Lung (tissue), 13 donors: Measurements from ENCODE around the gene POU2F2. TPM values are rescaled to one million over a fixed set of nuclear protein-coding genes. Genes with fewer than 3 reads are reported as not detected.

ENCODE experiments used
- ATAC-seq: fragments of 200-7000 bp; cut with Tn5 transposase; one replicate; pipeline ENCODE4 v1.9.1; 2020; ENCODE audit warnings: moderate number of reproducible peaks; ENCODE audit not compliant: insufficient read depth, low FRiP score
- DNase-seq, 3 donors: peaks; one replicate each; pipeline ENCODE4 v3.0.0-alpha.2; 2013 to 2017
- H3K27ac ChIP-seq, 2 donors: one replicate each; pipeline ENCODE4 v1.5.1; 2013; ENCODE audit warnings: mild to moderate bottlenecking in 2 of 2, moderate library complexity in 2 of 2, control low read depth in 1 of 2, inconsistent platforms in 1 of 2, low read depth in 1 of 2, low read length in 1 of 2
- H3K27me3 ChIP-seq, 3 donors: one replicate each; pipeline ENCODE4 v1.5.1; 2013; ENCODE audit warnings: low read length in 2 of 3; ENCODE audit not compliant: control insufficient read depth in 3 of 3, insufficient read depth in 3 of 3
- H3K36me3 ChIP-seq, 4 donors: one replicate each; pipeline ENCODE4 v1.5.1; 2013; ENCODE audit warnings: low read length in 4 of 4, mild to moderate bottlenecking in 1 of 4, moderate library complexity in 1 of 4; ENCODE audit not compliant: control insufficient read depth in 4 of 4, insufficient read depth in 4 of 4
- H3K4me1 ChIP-seq, 5 donors: one replicate each; pipeline ENCODE4 v1.5.1; 2013; ENCODE audit warnings: low read length in 5 of 5, mild to moderate bottlenecking in 2 of 5, moderate library complexity in 1 of 5; ENCODE audit not compliant: control insufficient read depth in 5 of 5, insufficient read depth in 5 of 5
- H3K4me3 ChIP-seq: one replicate; pipeline ENCODE4 v1.5.1; 2013; ENCODE audit warnings: mild to moderate bottlenecking, control low read depth, moderate library complexity
- H3K9ac ChIP-seq, 2 donors: one replicate each; pipeline ENCODE4 v1.5.1; 2013; ENCODE audit warnings: low read length in 2 of 2, control low read depth in 1 of 2; ENCODE audit not compliant: insufficient read depth in 1 of 2
- H3K9me3 ChIP-seq, 4 donors: one replicate each; pipeline ENCODE4 v1.5.1; 2013; ENCODE audit warnings: low read length in 3 of 4, mild to moderate bottlenecking in 1 of 4, moderate library complexity in 1 of 4; ENCODE audit not compliant: control insufficient read depth in 4 of 4, insufficient read depth in 3 of 4
- WGBS, 2 donors: extraction: QIAGEN DNeasy Blood & Tissue Kit; methylation state at CpG; one replicate each; pipeline ENCODE4 v1.1.7; 2013; 5-methylcytosine and 5-hydroxymethylcytosine counted together
- polyA plus RNA-seq, 2 donors: library from polyadenylated mRNA; stranded (reverse); fragments of 200-250 nt; gene quantifications; one replicate each; pipeline ENCODE4 v1.2.1, GENCODE V29; 2013
- small RNA-seq: library from RNA; depleted of rRNA; stranded (forward); fragments of <200 nt; gene quantifications from one replicate; pipeline ENCODE3, GENCODE V24; 2014; ENCODE audit warnings: low replicate concordance
- total RNA-seq, 2 donors: library from RNA; depleted of rRNA in 1 of 2; stranded (reverse); fragments of >200 nt in 1 of 2; gene quantifications; one replicate each; pipeline ENCODE4 v1.2.1, GENCODE V29; 2014 to 2021
- TF ChIP-seq, protein P1 (sequence below): IDR thresholded peaks from 2 replicates; pipeline ENCODE4 v1.5.1; 2012; ENCODE audit warnings: mild to moderate bottlenecking; ENCODE audit errors: control extremely low read depth, extremely low read depth
- donor health status: control.
- donor health status: control.
- donor health status: Bipolar disorder and iron deficiency.
- donor health status: healthy.
- donor health status: DM: yes; HTN: yes; CAD: no.

The POU2F2 gene
- total and polyA plus RNA-seq, 4 donors = 1.9 to 11.9 (median 5.4) TPM

DNA sequence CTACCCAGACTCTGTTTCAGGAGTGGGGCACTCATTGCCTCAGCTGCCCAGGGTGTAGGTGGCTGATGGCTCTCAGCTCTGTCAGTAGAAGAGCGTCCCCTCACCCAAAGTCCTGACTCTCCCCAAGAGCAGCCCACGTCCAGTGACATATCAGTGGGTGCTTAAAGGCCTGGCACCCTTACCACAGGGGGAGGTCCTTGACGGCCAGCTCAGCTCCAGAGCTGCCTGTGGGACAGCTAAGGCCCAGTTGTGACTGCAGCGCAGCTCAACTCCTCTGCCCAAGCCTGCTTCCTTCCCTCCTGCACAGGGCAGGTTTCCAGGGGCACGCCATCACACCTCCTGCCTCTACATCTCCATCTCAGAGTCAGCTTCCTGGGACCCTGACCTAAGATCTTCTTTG lies 94.6 kb downstream of the POU2F2 start:
- Histone ChIP-seq H3K9ac (no peak overlapping the region), H3K9me3 (peaks cover 0 to 2% (median 0%) of the 10 kb centered on the region in 4 donors), H3K4me3 (no peak overlapping the region), H3K36me3 (no peaks in the 10 kb centered on the region), H3K27ac (no peak overlapping the region), H3K4me1 (peaks cover 0 to 3% (median 0%) of the 10 kb centered on the region in 5 donors), H3K27me3 (no peaks in the 10 kb centered on the region)
- ATAC-seq (no peak), DNase-seq (no peak)
- TF ChIP-seq, protein P1, sequence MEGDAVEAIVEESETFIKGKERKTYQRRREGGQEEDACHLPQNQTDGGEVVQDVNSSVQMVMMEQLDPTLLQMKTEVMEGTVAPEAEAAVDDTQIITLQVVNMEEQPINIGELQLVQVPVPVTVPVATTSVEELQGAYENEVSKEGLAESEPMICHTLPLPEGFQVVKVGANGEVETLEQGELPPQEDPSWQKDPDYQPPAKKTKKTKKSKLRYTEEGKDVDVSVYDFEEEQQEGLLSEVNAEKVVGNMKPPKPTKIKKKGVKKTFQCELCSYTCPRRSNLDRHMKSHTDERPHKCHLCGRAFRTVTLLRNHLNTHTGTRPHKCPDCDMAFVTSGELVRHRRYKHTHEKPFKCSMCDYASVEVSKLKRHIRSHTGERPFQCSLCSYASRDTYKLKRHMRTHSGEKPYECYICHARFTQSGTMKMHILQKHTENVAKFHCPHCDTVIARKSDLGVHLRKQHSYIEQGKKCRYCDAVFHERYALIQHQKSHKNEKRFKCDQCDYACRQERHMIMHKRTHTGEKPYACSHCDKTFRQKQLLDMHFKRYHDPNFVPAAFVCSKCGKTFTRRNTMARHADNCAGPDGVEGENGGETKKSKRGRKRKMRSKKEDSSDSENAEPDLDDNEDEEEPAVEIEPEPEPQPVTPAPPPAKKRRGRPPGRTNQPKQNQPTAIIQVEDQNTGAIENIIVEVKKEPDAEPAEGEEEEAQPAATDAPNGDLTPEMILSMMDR = no peak
- 84 to 93% methylated on average over 5 of the region's 5 CpGs for WGBS, 2 donors

Small RNA genes within 50 kb of the gene (small RNA-seq; reads per million reads assigned to genes)
- gene MIR4323 = not detected

Other genes with a start within 250 kb of the POU2F2 start
- 100 to 1,000 TPM in 1 of 2 donors, 10 to 100 TPM in 1; 55.4 to 231 TPM for gene ARHGEF1, start 249.3 kb downstream of the POU2F2 start, total RNA-seq
- gene ARHGEF1, start 249.3 kb downstream of the POU2F2 start, polyA plus RNA-seq = 100 to 1,000 TPM; 138 to 215 TPM
- gene ERFL, start 204.0 kb downstream of the POU2F2 start, total RNA-seq = under 1 TPM in 1 of 2 donors, not detected in 1; 0.67 TPM
- under 1 TPM; 0.16 to 0.37 TPM for gene ERFL, start 204.0 kb downstream of the POU2F2 start, polyA plus RNA-seq
- 100 to 1,000 TPM in 1 of 2 donors, 10 to 100 TPM in 1; 87.9 to 284 TPM for gene RABAC1, start 173.1 kb downstream of the POU2F2 start, total RNA-seq
- 100 to 1,000 TPM; 242 to 291 TPM for gene RABAC1, start 173.1 kb downstream of the POU2F2 start, polyA plus RNA-seq
- under 1 TPM; 0.09 to 0.40 TPM for gene ATP1A3, start 138.2 kb downstream of the POU2F2 start, total RNA-seq
- under 1 TPM; 0.10 to 0.16 TPM for gene ATP1A3, start 138.2 kb downstream of the POU2F2 start, polyA plus RNA-seq
- gene GRIK5, start 62.2 kb downstream of the POU2F2 start, total RNA-seq = 1 to 10 TPM in 1 of 2 donors, under 1 TPM in 1; 0.83 to 1.6 TPM
- under 1 TPM; 0.26 TPM for gene GRIK5, start 62.2 kb downstream of the POU2F2 start, polyA plus RNA-seq
- 10 to 100 TPM; 11.5 to 13.7 TPM for gene ZNF574, start 56.3 kb downstream of the POU2F2 start, total RNA-seq
- 1 to 10 TPM; 6.8 to 8.6 TPM for gene ZNF574, start 56.3 kb downstream of the POU2F2 start, polyA plus RNA-seq
- 10 to 100 TPM; 34.1 to 39.4 TPM for gene DEDD2, start 85.2 kb upstream of the POU2F2 start, total RNA-seq
- gene DEDD2, start 85.2 kb upstream of the POU2F2 start, polyA plus RNA-seq = 10 to 100 TPM; 31.4 to 60.8 TPM
- gene ZNF526, start 87.9 kb upstream of the POU2F2 start, total RNA-seq = 10 to 100 TPM in 1 of 2 donors, 1 to 10 TPM in 1; 5.3 to 14.4 TPM
- gene ZNF526, start 87.9 kb upstream of the POU2F2 start, polyA plus RNA-seq = 1 to 10 TPM; 4.6 to 5.5 TPM
- gene GSK3A, start 110.2 kb upstream of the POU2F2 start, total RNA-seq = 10 to 100 TPM; 23.7 to 38.8 TPM
- gene GSK3A, start 110.2 kb upstream of the POU2F2 start, polyA plus RNA-seq = 10 to 100 TPM; 53.7 to 54.2 TPM
- gene ERF, start 122.7 kb upstream of the POU2F2 start, total RNA-seq = 10 to 100 TPM; 24.2 to 53.6 TPM
- gene ERF, start 122.7 kb upstream of the POU2F2 start, polyA plus RNA-seq = 10 to 100 TPM; 35.2 to 50.8 TPM
- 10 to 100 TPM; 31.2 to 84.5 TPM for gene CIC, start 136.8 kb upstream of the POU2F2 start, total RNA-seq
- 10 to 100 TPM; 38.2 to 43.0 TPM for gene CIC, start 136.8 kb upstream of the POU2F2 start, polyA plus RNA-seq
- gene PRR19, start 169.7 kb upstream of the POU2F2 start, total RNA-seq = 1 to 10 TPM in 1 of 2 donors, under 1 TPM in 1; 0.23 to 1.0 TPM
- gene PRR19, start 169.7 kb upstream of the POU2F2 start, polyA plus RNA-seq = under 1 TPM; 0.63 to 0.92 TPM
- gene PAFAH1B3, start 170.2 kb upstream of the POU2F2 start, total RNA-seq = 10 to 100 TPM; 30.1 to 30.6 TPM
- gene PAFAH1B3, start 170.2 kb upstream of the POU2F2 start, polyA plus RNA-seq = 10 to 100 TPM; 27.2 to 33.0 TPM
- under 1 TPM in 1 of 2 donors, not detected in 1; 0.95 TPM for gene TMEM145, start 180.9 kb upstream of the POU2F2 start, total RNA-seq
- gene TMEM145, start 180.9 kb upstream of the POU2F2 start, polyA plus RNA-seq = under 1 TPM; 0.12 to 0.40 TPM
- gene MEGF8, start 193.2 kb upstream of the POU2F2 start, total RNA-seq = 10 to 100 TPM; 14.5 to 21.7 TPM
- 1 to 10 TPM; 6.0 to 7.6 TPM for gene MEGF8, start 193.2 kb upstream of the POU2F2 start, polyA plus RNA-seq